ENCODE measurements around the gene APOB. TPM values are rescaled to one million over a fixed set of nuclear protein-coding genes. Genes with fewer than 3 reads are reported as not detected.
A peak's percentile ranks its signal among the peaks of the same experiment; 100 is the strongest.

The APOB gene
- total and polyA plus RNA-seq, 2 of the 13 experiments (the other 11 are each of a cell fraction or from before 2014, with no cell fraction given): 1,569 to 2,515 TPM

DNA sequence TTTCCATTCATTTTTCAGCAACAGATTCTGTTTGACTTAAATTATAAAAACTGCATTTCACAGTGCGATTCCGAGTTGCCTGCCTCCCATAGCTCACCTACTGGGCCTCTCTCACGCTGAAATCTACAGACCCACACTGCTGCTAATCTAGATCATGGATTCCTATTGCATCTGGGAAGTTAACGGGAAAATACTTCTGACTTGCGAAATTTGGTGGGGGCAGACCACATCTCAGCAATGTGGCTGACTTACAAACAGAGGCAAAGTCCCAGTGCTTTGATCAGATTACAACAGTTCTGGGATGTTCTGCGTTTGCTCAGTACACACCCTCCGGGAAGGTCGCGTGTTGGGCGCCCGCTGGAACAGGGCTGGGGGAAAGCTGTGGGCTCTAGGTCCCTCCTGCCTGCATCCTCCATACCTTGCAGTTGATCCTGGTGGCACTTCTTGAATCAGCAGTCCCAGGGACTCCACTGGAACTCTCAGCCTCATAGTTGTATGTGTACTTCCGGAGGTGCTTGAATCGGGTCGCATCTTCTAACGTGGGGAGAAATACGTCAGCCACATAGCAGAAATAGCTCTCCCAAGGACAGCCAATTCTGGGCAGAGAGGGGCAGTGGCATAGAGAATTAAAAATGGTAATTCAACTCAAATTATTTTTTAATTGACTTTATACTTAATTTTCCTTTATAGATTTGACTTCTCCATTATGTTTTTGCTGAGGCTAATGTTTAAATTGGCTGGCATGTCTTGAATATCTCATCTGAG is 1.7 kb downstream of the APOB start (continued):
- peak; percentile 63; the same call in 1 of the 2 replicates for TF ChIP-seq HES4 (CRISPR knock-in tag; IDR thresholded peaks at IDR 0.05; ENCODE audit: borderline replicate concordance)
- no peak for TF ChIP-seq ZZZ3 (CRISPR knock-in tag; IDR thresholded peaks at IDR 0.05; ENCODE audit: borderline replicate concordance)
- 0 out of 2 replicates have a peak, but pooled peaks have one; percentile 55 for TF ChIP-seq ZNF616 (CRISPR knock-in tag; IDR thresholded peaks at IDR 0.05; ENCODE audit: low read depth)
- no peak for TF ChIP-seq ATRX (CRISPR knock-in tag; IDR thresholded peaks at IDR 0.05; ENCODE audit: borderline replicate concordance)
- TF ChIP-seq HNF4G (IDR thresholded peaks at IDR 0.05; ENCODE audit: borderline replicate concordance, low read depth, low read length): peak; percentile 92
- TF ChIP-seq HNF4G (CRISPR knock-in tag; IDR thresholded peaks at IDR 0.05; ENCODE audit: borderline replicate concordance, low read depth): peak; percentile 73
- TF ChIP-seq FOXO1 (CRISPR knock-in tag; IDR thresholded peaks at IDR 0.05): peak; percentile 96
- TF ChIP-seq PRPF4 (IDR thresholded peaks at IDR 0.05; ENCODE audit: low read depth, low read length, poor library complexity, severe bottlenecking): no peak
- TF ChIP-seq, protein P1, sequence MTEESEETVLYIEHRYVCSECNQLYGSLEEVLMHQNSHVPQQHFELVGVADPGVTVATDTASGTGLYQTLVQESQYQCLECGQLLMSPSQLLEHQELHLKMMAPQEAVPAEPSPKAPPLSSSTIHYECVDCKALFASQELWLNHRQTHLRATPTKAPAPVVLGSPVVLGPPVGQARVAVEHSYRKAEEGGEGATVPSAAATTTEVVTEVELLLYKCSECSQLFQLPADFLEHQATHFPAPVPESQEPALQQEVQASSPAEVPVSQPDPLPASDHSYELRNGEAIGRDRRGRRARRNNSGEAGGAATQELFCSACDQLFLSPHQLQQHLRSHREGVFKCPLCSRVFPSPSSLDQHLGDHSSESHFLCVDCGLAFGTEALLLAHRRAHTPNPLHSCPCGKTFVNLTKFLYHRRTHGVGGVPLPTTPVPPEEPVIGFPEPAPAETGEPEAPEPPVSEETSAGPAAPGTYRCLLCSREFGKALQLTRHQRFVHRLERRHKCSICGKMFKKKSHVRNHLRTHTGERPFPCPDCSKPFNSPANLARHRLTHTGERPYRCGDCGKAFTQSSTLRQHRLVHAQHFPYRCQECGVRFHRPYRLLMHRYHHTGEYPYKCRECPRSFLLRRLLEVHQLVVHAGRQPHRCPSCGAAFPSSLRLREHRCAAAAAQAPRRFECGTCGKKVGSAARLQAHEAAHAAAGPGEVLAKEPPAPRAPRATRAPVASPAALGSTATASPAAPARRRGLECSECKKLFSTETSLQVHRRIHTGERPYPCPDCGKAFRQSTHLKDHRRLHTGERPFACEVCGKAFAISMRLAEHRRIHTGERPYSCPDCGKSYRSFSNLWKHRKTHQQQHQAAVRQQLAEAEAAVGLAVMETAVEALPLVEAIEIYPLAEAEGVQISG (CRISPR knock-in tag; IDR thresholded peaks at IDR 0.05): peak; percentile 80
- TF ChIP-seq, protein P2, sequence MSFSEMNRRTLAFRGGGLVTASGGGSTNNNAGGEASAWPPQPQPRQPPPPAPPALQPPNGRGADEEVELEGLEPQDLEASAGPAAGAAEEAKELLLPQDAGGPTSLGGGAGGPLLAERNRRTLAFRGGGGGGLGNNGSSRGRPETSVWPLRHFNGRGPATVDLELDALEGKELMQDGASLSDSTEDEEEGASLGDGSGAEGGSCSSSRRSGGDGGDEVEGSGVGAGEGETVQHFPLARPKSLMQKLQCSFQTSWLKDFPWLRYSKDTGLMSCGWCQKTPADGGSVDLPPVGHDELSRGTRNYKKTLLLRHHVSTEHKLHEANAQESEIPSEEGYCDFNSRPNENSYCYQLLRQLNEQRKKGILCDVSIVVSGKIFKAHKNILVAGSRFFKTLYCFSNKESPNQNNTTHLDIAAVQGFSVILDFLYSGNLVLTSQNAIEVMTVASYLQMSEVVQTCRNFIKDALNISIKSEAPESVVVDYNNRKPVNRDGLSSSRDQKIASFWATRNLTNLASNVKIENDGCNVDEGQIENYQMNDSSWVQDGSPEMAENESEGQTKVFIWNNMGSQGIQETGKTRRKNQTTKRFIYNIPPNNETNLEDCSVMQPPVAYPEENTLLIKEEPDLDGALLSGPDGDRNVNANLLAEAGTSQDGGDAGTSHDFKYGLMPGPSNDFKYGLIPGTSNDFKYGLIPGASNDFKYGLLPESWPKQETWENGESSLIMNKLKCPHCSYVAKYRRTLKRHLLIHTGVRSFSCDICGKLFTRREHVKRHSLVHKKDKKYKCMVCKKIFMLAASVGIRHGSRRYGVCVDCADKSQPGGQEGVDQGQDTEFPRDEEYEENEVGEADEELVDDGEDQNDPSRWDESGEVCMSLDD (CRISPR knock-in tag; IDR thresholded peaks at IDR 0.05; ENCODE audit: borderline replicate concordance): peak; percentile 58; the same call in 1 of the 2 replicates
- no peak; the same call in 1 of the 2 replicates for TF ChIP-seq ZNF235 (CRISPR knock-in tag; IDR thresholded peaks at IDR 0.05; ENCODE audit: borderline replicate concordance)
- TF ChIP-seq MTF1 (CRISPR knock-in tag; IDR thresholded peaks at IDR 0.05): no peak; the same call in 1 of the 2 replicates
- TF ChIP-seq ZFP41 (CRISPR knock-in tag; IDR thresholded peaks at IDR 0.05; ENCODE audit: borderline replicate concordance): no peak
- TF ChIP-seq SRSF4 (IDR thresholded peaks at IDR 0.05; ENCODE audit: low read depth, low read length, poor library complexity, severe bottlenecking): no peak
- peak; percentile 58 for TF ChIP-seq GABPB1 (CRISPR knock-in tag; IDR thresholded peaks at IDR 0.05)
- TF ChIP-seq ZNF703 (CRISPR knock-in tag; IDR thresholded peaks at IDR 0.05; ENCODE audit: borderline replicate concordance): no peak
- peak; percentile 79 for TF ChIP-seq FOSL2 (CRISPR knock-in tag; IDR thresholded peaks at IDR 0.05)
- TF ChIP-seq PHF20 (CRISPR knock-in tag; IDR thresholded peaks at IDR 0.05): peak; percentile 44; the same call in 1 of the 2 replicates
- peak; percentile 83; the same call in 1 of the 2 replicates for TF ChIP-seq ZNF225 (CRISPR knock-in tag; IDR thresholded peaks at IDR 0.05)
- TF ChIP-seq ARHGAP35 (CRISPR knock-in tag; IDR thresholded peaks at IDR 0.05; ENCODE audit: borderline replicate concordance): no peak
- 0 out of 2 replicates have a peak, but pooled peaks have one; percentile 54 for TF ChIP-seq ZNF451 (CRISPR knock-in tag; IDR thresholded peaks at IDR 0.05)
- TF ChIP-seq ZBTB7A (CRISPR knock-in tag; IDR thresholded peaks at IDR 0.05): peak; percentile 46; the same call in 1 of the 2 replicates

Data from HepG2 (cell line).